K562 (cell line): Measurements from ENCODE around the gene EMX2. TPM values are rescaled to one million over a fixed set of nuclear protein-coding genes. Genes with fewer than 3 reads are reported as not detected.

Experiments
- ATAC-seq: fragments of 200-7000 bp; cut with Tn5 transposase; 3 replicates; pipeline ENCODE4 v1.9.1; 2020; ENCODE audit warnings: moderate library complexity
- BruUV-seq: library from RNA; stranded (reverse); fragments of 400-500 nt; replicated peaks from 2 replicates; lab custom pipeline; 2021; lab: Mats Ljungman, UMichigan
- CTCF ChIA-PET: fragments of 300-600 bp; formaldehyde crosslinking; extraction: SDS; loops from one replicate; lab custom pipeline; 2021; ENCODE audit warnings: low intra/inter-chr PET ratio; lab: Yijun Ruan, JAX
- POLR2A ChIA-PET: fragments of 300-600, 350-650 bp; sonication (Branson Sonifier 250); formaldehyde crosslinking; extraction: SDS; loops from one replicate; lab custom pipeline; 2021; ENCODE audit warnings: antibody characterized with exemption, inconsistent platforms; lab: Yijun Ruan, JAX
- DNase-seq, 4 experiments: peaks; one replicate each; pipeline versions ENCODE4 v3.0.0 to v3.0.0-alpha.2; 2011 to 2018; ENCODE audit warnings: low spot score in 3 of 4, mixed read lengths in 3 of 4; ENCODE audit errors: extremely low read depth in 1 of 4
- FAIRE-seq: peaks from 2 replicates; lab custom pipeline; 2011; peaks lifted over from hg19 to GRCh38; lab: Jason Lieb, UNC
- H2AFZ ChIP-seq: 2 replicates; pipeline ENCODE4 v1.6.0; 2011; ENCODE audit warnings: low read depth, low read length, control low read depth, inconsistent platforms
- H3K27ac ChIP-seq: fragments of 200-600 bp; 3 replicates; pipeline ENCODE4 v1.8.0; 2011; ENCODE audit warnings: low read depth, mild to moderate bottlenecking, control low read depth, inconsistent platforms, low read length, moderate library complexity, mixed read lengths; ENCODE audit errors: extremely low read depth
- H3K27me3 ChIP-seq, 2 experiments: fragments of 300-600 bp in 1 of 2; 2 replicates in 1 of 2; 3 replicates in 1 of 2; pipeline versions ENCODE4 v1.6.0 to v1.8.0; 2011; ENCODE audit warnings: inconsistent platforms in 2 of 2, low read length in 2 of 2, mild to moderate bottlenecking in 1 of 2, mixed read lengths in 1 of 2, moderate library complexity in 1 of 2; ENCODE audit not compliant: control insufficient read depth in 2 of 2, insufficient read depth in 2 of 2
- H3K36me3 ChIP-seq: fragments of 300-600 bp; 3 replicates; pipeline ENCODE4 v1.8.0; 2011; ENCODE audit warnings: mild to moderate bottlenecking, low read length, inconsistent platforms; ENCODE audit not compliant: control insufficient read depth, insufficient read depth
- H3K4me1 ChIP-seq, 2 experiments: fragments of 200-600 bp in 1 of 2; replicated peaks in 1 of 2; 2 replicates in 1 of 2; 3 replicates in 1 of 2; pipeline versions ENCODE4 v1.5.1 to v1.8.0; 2011; ENCODE audit warnings: inconsistent platforms in 2 of 2, low read length in 2 of 2, mild to moderate bottlenecking in 1 of 2, mixed read lengths in 1 of 2, moderate library complexity in 1 of 2; ENCODE audit not compliant: control insufficient read depth in 2 of 2, insufficient read depth in 2 of 2
- H3K4me2 ChIP-seq: 2 replicates; pipeline ENCODE4 v1.6.1; 2011; ENCODE audit warnings: low read length, control low read depth, inconsistent platforms, mixed read lengths; ENCODE audit not compliant: insufficient read depth
- H3K4me3 ChIP-seq: fragments of 200-600 bp; sonication (generic), shearing (Covaris generic); 2 replicates; pipeline ENCODE4 v1.5.1; 2016; ENCODE audit warnings: control low read depth, inconsistent platforms
- H3K79me2 ChIP-seq: fragments of 200-600 bp; 3 replicates; pipeline ENCODE4 v1.8.0; 2011; ENCODE audit warnings: low read length, inconsistent platforms; ENCODE audit not compliant: control insufficient read depth, insufficient read depth
- H3K9ac ChIP-seq, 2 experiments: 2 replicates each; pipeline versions ENCODE4 v1.6.0 to v1.6.1; 2011; ENCODE audit warnings: low read depth in 2 of 2, low read length in 2 of 2, control low read depth in 1 of 2, inconsistent platforms in 1 of 2, mild to moderate bottlenecking in 1 of 2, mixed read lengths in 1 of 2; ENCODE audit not compliant: insufficient read depth in 1 of 2
- H3K9me1 ChIP-seq: one replicate; pipeline ENCODE4 v1.6.0; 2011; ENCODE audit warnings: inconsistent platforms, mild to moderate bottlenecking, low read length, moderate library complexity; ENCODE audit not compliant: control insufficient read depth, insufficient read depth
- H3K9me3 ChIP-seq: replicated peaks from 2 replicates; pipeline ENCODE4 v1.5.1; 2011; ENCODE audit warnings: low read depth, low read length, inconsistent platforms; ENCODE audit not compliant: control insufficient read depth, insufficient read depth
- H4K20me1 ChIP-seq: replicated peaks from 2 replicates; pipeline ENCODE4 v1.6.1; 2011; ENCODE audit warnings: low read length, inconsistent platforms, mixed read lengths; ENCODE audit not compliant: control insufficient read depth, insufficient read depth
- CTCF ChIP-seq, 3 experiments: IDR thresholded peaks in 2 of 3; conservative IDR thresholded peaks in 1 of 3; 2 replicates each; pipeline ENCODE4 v1.5.1; 2011 to 2012; ENCODE audit warnings: low read length in 3 of 3, mild to moderate bottlenecking in 3 of 3, control low read depth in 2 of 3, improper control_type of control experiment in 1 of 3, inconsistent platforms in 1 of 3, low read depth in 1 of 3, mixed read lengths in 1 of 3, moderate library complexity in 1 of 3; ENCODE audit not compliant: insufficient read depth in 2 of 3
- MBD1 ChIP-seq: fragments of 250-450 bp; sonication (Bioruptor Pico); IDR thresholded peaks from 2 replicates; pipeline ENCODE4 v1.8.0; 2022; ENCODE audit warnings: inconsistent platforms
- PHF21A ChIP-seq: fragments of 450-650 bp; IDR thresholded peaks from 2 replicates; pipeline ENCODE4 v1.6.1; 2017; ENCODE audit warnings: low read depth, borderline replicate concordance
- PRDM10 ChIP-seq: fragments of 450-650 bp; IDR thresholded peaks from 2 replicates; pipeline ENCODE4 v1.6.1; 2018; ENCODE audit not compliant: partially characterized antibody
- SIX5 ChIP-seq, 2 experiments: IDR thresholded peaks; 2 replicates each; pipeline ENCODE4 v1.6.1; 2011; ENCODE audit warnings: low read length in 2 of 2, borderline replicate concordance in 1 of 2, low read depth in 1 of 2, mild to moderate bottlenecking in 1 of 2, moderate library complexity in 1 of 2; ENCODE audit not compliant: insufficient read depth in 1 of 2
- TSC22D4 ChIP-seq: fragments of 450-650 bp; IDR thresholded peaks from 2 replicates; pipeline ENCODE4 v1.6.1; 2016; ENCODE audit warnings: missing genetic modification characterization, missing biosample characterization, control low read depth
- ZC3H4 ChIP-seq: sonication (generic); formaldehyde crosslinking; IDR thresholded peaks from 2 replicates; pipeline ENCODE4 v1.9.0; 2021; ENCODE audit warnings: missing genetic modification reagents, borderline replicate concordance
- ZNF780A ChIP-seq: fragments of 250-450 bp; sonication (Bioruptor Pico); IDR thresholded peaks from 2 replicates; pipeline ENCODE4 v1.5.0; 2021; ENCODE audit warnings: mild to moderate bottlenecking
- WGBS: fragments of 100-300 bp; shearing (Covaris generic); methylation state at CpG from one replicate; pipeline ENCODE4 v1.1.6; 2016; ENCODE audit warnings: low coverage, mixed read lengths; ENCODE audit not compliant: insufficient coverage; ENCODE audit errors: missing lambda C conversion rate; 5-methylcytosine and 5-hydroxymethylcytosine counted together
- in situ Hi-C: fragments of 300-500 bp; cut with MboI; formaldehyde crosslinking; loops from 4 replicates; pipeline ENCODE4 v1.15.0; 2018; ENCODE audit warnings: inconsistent platforms, mixed read lengths
- intact Hi-C: fragments of 100-400 bp; cut with micrococcal nuclease; formaldehyde crosslinking; loops from 2 replicates; pipeline ENCODE4 v1.14.2; 2022
- polyA plus RNA-seq, 8 experiments: library from polyadenylated mRNA; depleted of rRNA in 4 of 8; stranded (reverse) in 5 of 8; unstranded in 3 of 8; fragments of >200 nt; fragmentation: Nextera tagmentation in 2 of 8; fragmentation: Illumina TruSeq in 1 of 8; extraction: Ambion mirVana in 2 of 8; extraction: Trizol in 1 of 8; gene quantifications; 2 replicates each; pipeline versions ENCODE4 v1.2.1 to v1.2.3, GENCODE V29; 2011 to 2014; ENCODE audit warnings: inconsistent platforms in 1 of 8, missing spikeins in 1 of 8
- total RNA-seq, 7 experiments: library from RNA; depleted of rRNA in 6 of 7; stranded (reverse); fragments of >200 nt in 6 of 7; fragmentation: Illumina TruSeq in 2 of 7; extraction: Trizol in 2 of 7; gene quantifications; 2 replicates each; pipeline versions ENCODE4 v1.2.1 to v1.2.3, GENCODE V29; 2011 to 2021; ENCODE audit warnings: low replicate concordance in 1 of 7

EMX2 gene
- total and polyA plus RNA-seq, 9 of the 15 experiments (the other 6 are each of a cell fraction or from before 2014, with no cell fraction given), result not detected

- TF ChIP-seq ZC3H4 (CRISPR knock-in tag) (no peak), ZNF780A (CRISPR knock-in tag) (no peak), CTCF (IDR thresholded peaks at IDR 0.05 in 2 of 3, conservative IDR thresholded peaks at IDR 0.05 in 1 of 3; ENCODE audit: insufficient read depth in 2 of 3, low read depth in 1 of 3, low read length in 3 of 3) (peak in 2 of 3 experiments; percentile 61 to 72)
Observed at GRCh38 chr10:117537436-117537903, 5.1 kb upstream of the EMX2 start (continued).

GRCh38 chr10:117537904-117538524 is 4.5 kb upstream of the EMX2 start:
- no peak overlapping the region for H3K4me2 ChIP-seq
- POLR2A ChIA-PET, result interaction anchor here (0.6 kb wide), 2 partner anchors 92 to 1030 kb away, joined by 3 to 4 read pairs; no protein-coding TSS in a partner anchor
- in situ Hi-C loops, result loop anchor here (25.0 kb wide), 1 partner anchor 699 kb away; no protein-coding TSS in a partner anchor
- TF ChIP-seq MBD1 (CRISPR knock-in tag) (no peak), TSC22D4 (tag) (no peak), PHF21A (no peak), SIX5 (IDR thresholded peaks at IDR 0.05; ENCODE audit: borderline replicate concordance in 1 of 2, insufficient read depth in 1 of 2, low read depth in 1 of 2, low read length in 2 of 2) (no peak), PRDM10 (no peak)

More at GRCh38 chr10:117537904-117538524, 4.5 kb upstream of the EMX2 start:
- Histone ChIP-seq H3K4me3 (no peak overlapping the region), H3K4me1 (peaks cover 0 to 41% of the 10 kb centered on the region in 2 experiments; a peak in 2 of 5 replicates), H3K27ac (no peak overlapping the region), H3K9me1 (no peaks in the 10 kb centered on the region), H4K20me1 (peaks cover 6% of the 10 kb centered on the region; the same call in 1 of the 2 replicates), H3K36me3 (no peaks in the 10 kb centered on the region), H3K9me3 (no peaks in the 10 kb centered on the region), H2AFZ (no peak overlapping the region), H3K27me3 (peaks cover 15 to 86% of the 10 kb centered on the region in 2 experiments), H3K79me2 (no peaks in the 10 kb centered on the region), H3K9ac (no peak overlapping the region)
- WGBS, result 15% methylated on average over 26 of the region's 38 CpGs
- intact Hi-C loops, result loop anchor here (2.0 kb wide), 1 partner anchor 703 kb away; no protein-coding TSS in a partner anchor
- BruUV-seq, result no TSS peak
- CTCF ChIA-PET, result interaction anchor here (0.6 to 2.0 kb wide), 3 partner anchors 702 to 722 kb away, joined by 3 to 10 read pairs (median 3); no protein-coding TSS in a partner anchor
- ATAC-seq, result no peak
- no peak for DNase-seq
- no peak for FAIRE-seq
